GM20000 (cell line): ENCODE measurements around the gene INSC.

Experiments used
- DNase-seq: peaks from one replicate; pipeline ENCODE4 v3.0.0; 2012; ENCODE audit warnings: low spot score
- TF ChIP-seq, protein P1 (sequence below): IDR thresholded peaks from 2 replicates; pipeline ENCODE4 v1.5.1; 2012; ENCODE audit warnings: mild to moderate bottlenecking, control low read depth; ENCODE audit errors: extremely low read depth, missing control alignments

INSC gene

DNA sequence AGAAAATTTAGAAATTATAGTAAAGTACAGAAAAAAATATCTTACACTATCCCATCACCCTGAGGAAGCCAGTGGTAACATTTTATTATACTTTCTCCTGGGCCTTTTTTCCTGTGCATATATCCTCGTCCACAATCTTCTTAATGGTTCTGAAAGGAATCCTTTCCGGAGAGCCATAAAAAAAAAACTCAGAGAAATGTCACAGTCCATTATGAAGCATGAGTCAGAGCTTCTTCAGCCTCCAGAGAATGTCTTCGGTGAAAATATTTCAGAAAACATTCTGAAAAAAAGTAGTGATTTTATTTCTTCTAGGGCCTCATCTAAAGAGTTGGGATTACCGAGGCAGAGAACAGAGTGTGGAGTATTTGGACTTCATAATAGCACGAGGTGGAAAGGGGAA is 163.4 kb downstream of the INSC start:
- TF ChIP-seq, protein P1, sequence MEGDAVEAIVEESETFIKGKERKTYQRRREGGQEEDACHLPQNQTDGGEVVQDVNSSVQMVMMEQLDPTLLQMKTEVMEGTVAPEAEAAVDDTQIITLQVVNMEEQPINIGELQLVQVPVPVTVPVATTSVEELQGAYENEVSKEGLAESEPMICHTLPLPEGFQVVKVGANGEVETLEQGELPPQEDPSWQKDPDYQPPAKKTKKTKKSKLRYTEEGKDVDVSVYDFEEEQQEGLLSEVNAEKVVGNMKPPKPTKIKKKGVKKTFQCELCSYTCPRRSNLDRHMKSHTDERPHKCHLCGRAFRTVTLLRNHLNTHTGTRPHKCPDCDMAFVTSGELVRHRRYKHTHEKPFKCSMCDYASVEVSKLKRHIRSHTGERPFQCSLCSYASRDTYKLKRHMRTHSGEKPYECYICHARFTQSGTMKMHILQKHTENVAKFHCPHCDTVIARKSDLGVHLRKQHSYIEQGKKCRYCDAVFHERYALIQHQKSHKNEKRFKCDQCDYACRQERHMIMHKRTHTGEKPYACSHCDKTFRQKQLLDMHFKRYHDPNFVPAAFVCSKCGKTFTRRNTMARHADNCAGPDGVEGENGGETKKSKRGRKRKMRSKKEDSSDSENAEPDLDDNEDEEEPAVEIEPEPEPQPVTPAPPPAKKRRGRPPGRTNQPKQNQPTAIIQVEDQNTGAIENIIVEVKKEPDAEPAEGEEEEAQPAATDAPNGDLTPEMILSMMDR = no peak
- DNase-seq = no peak

DNA sequence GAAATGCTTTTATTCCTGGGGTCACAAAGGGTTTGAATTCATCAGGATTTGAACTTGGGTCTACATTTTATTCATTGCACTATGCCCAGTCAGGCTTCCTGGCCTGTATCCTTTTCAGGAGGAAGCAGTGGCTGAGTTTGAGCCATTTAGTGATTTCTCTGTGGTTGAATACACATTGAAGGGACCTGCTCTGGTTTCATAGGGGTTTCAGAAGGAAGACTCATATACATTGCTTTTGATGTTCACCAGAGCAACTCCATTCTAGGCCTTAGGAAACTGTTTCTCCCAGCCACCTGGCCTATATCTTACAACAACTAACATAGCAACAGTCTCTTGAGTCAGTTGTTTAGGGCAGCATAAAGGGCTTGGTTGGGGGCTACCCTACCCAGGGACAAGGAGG is 165.7 kb downstream of the INSC start:
- TF ChIP-seq, protein P1 = no peak
- no peak for DNase-seq

DNA sequence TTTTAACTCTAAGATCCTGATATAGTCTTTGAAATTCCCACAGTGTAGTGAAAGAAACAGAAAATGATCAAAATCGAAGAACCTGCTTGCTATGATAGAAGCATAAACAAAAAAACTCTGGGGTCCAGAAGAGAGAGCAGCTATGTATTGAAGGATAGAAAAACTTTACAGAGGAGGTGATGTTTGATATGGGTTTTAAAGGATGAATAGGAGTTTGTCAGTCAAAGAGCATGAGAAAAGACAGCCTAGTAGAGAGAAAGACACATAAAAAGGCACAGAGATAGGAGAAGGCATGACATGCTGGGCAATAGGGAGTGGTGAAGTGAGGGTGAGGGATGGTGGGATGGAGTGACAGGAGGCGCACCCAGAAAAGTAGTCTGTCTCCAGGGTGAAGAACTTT is 168.0 kb downstream of the INSC start:
- DNase-seq = no peak
- TF ChIP-seq, protein P1 = no peak

DNA sequence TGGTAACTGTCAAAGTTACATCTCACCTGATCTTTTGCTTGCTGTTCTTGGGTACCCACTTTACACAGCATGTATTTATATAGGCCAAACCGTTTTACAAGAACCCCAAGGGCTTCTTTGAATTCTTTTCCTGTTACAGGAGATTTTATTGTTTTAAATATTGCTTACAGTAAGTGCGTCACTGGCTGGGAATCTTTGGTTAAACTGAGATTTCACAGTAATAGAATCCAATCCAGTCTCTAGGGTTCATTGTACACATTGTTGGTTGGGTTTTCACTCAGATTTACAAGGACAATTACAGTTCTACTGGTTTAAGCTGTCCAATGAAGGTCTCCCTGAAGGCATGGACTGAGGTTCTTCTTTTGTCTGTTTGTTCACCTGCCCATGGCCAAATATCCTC is 171.7 kb downstream of the INSC start:
- DNase-seq = no peak
- TF ChIP-seq, protein P1 = no peak

DNA sequence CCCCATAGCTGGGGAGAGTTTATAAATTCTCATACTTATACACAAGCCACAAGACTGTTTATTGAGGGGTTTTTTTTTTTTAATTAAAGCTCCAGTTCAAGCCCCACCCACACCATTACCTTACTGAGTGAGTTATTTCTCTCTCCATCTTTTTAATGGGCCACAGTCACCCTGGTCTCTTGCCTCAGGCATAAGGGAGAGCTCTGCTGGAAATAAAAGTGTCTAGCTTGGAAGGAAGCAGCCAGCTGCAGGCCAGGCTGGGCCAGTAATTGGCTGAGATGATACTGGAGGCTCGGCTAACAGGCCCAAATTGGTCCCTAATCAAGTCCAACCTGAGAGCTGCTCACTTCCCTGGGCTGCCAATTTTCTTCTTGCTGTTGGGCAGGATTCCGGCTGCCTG is 174.1 kb downstream of the INSC start:
- DNase-seq = no peak
- TF ChIP-seq, protein P1 = no peak

DNA sequence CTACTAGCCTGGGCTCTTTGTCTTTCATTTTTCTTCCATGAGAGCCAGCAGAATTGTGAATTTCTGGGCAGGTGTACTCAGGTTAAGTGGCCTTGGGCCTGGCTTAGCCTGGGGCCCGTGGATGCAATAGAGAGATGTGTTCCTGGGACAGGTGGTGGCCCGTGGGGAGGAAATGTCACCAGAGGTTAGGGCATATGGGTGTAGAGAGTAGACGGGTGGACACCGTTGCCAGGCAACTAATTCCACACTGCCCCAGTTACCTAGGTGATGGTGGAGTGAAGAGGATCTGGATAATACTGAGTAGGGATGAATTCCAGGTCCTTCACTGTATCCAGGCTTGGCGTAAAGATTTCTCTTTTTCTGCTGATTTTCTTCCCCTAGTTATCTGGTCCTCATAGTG is 175.0 kb downstream of the INSC start:
- TF ChIP-seq, protein P1 = no peak
- DNase-seq = no peak

DNA sequence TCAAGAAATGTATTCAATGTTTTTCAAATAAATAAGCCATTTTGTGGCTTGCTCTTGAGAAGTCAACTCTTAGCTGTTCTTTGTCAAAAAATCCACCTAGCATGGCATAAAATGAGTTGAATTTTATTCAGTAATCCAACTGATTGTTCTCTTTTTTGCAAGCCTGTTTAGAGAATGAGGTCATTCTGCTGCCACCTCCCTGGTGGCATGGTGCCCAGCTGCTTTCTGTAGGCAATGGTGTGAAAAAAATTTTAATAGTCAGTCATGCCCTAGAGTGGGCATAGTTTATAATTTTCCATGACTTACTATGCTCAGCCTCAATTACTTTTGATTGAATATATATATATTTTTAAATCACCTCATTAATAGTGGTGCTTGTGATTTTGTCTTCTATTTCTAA is 177.2 kb downstream of the INSC start:
- TF ChIP-seq, protein P1 = no peak
- DNase-seq = no peak
